H9 (cell line): ENCODE data around the gene SAFB. TPM values are rescaled to one million over a fixed set of nuclear protein-coding genes. Genes with fewer than 3 reads are reported as not detected.
"Not testable (repeated sequence)": the region's sequence is repeated elsewhere in the genome, so short reads cannot be mapped to it uniquely, and the experiment has no call there.

Experiments
- DNase-seq: peaks from one replicate; pipeline ENCODE4 v3.0.0-alpha.2; 2017
- H2AFZ ChIP-seq: one replicate; pipeline ENCODE4 v1.6.1; 2013; ENCODE audit warnings: mild to moderate bottlenecking, low read length, control low read depth, moderate library complexity
- H2AK5ac ChIP-seq: 2 replicates; pipeline ENCODE4 v1.6.1; 2013; ENCODE audit warnings: low read length, control low read depth, mixed read lengths; ENCODE audit not compliant: insufficient read length
- H2BK120ac ChIP-seq: one replicate; pipeline ENCODE4 v1.6.1; 2013; ENCODE audit warnings: low read depth, mild to moderate bottlenecking, low read length, control low read depth, inconsistent platforms; ENCODE audit not compliant: poor library complexity, severe bottlenecking
- H2BK12ac ChIP-seq: 2 replicates; pipeline ENCODE4 v1.6.1; 2013; ENCODE audit warnings: low read length, control low read depth, mixed read lengths, low read depth; ENCODE audit not compliant: insufficient read length
- H2BK15ac ChIP-seq: 2 replicates; pipeline ENCODE4 v1.6.1; 2013; ENCODE audit warnings: low read depth, low read length, control low read depth
- H2BK20ac ChIP-seq: one replicate; pipeline ENCODE4 v1.6.1; 2013; ENCODE audit warnings: low read depth, mild to moderate bottlenecking, low read length, control low read depth, inconsistent platforms; ENCODE audit not compliant: poor library complexity, severe bottlenecking
- H2BK5ac ChIP-seq: 2 replicates; pipeline ENCODE4 v1.6.1; 2013; ENCODE audit warnings: low read length, control low read depth, mixed read lengths; ENCODE audit not compliant: insufficient read length
- H3K14ac ChIP-seq: 2 replicates; pipeline ENCODE4 v1.6.1; 2013; ENCODE audit warnings: low read length, control low read depth; ENCODE audit not compliant: insufficient read depth
- H3K18ac ChIP-seq: 2 replicates; pipeline ENCODE4 v1.6.1; 2013; ENCODE audit warnings: low read depth, mild to moderate bottlenecking, mixed read lengths, low read length, control low read depth; ENCODE audit not compliant: insufficient read length
- H3K23ac ChIP-seq: 2 replicates; pipeline ENCODE4 v1.6.1; 2013; ENCODE audit warnings: low read length, control low read depth, mixed read lengths, low read depth; ENCODE audit not compliant: insufficient read length
- H3K23me2 ChIP-seq: 2 replicates; pipeline ENCODE4 v1.6.1; 2013; ENCODE audit warnings: low read depth, mild to moderate bottlenecking, mixed read lengths, low read length, control low read depth; ENCODE audit not compliant: insufficient read length, poor library complexity, severe bottlenecking
- H3K27ac ChIP-seq: 2 replicates; pipeline ENCODE4 v1.5.1; 2013; ENCODE audit warnings: low read length, control low read depth, mixed read lengths, low read depth; ENCODE audit not compliant: insufficient read length
- H3K27me3 ChIP-seq: 2 replicates; pipeline ENCODE4 v1.6.1; 2013; ENCODE audit warnings: low read length, control low read depth, inconsistent platforms; ENCODE audit not compliant: insufficient read depth
- H3K4ac ChIP-seq: 2 replicates; pipeline ENCODE4 v1.6.1; 2013; ENCODE audit warnings: low read depth, mild to moderate bottlenecking, control low read depth, inconsistent platforms, low read length, moderate library complexity
- H3K4me1 ChIP-seq: 2 replicates; pipeline ENCODE4 v1.6.1; 2013; ENCODE audit warnings: low read length, control low read depth, inconsistent platforms; ENCODE audit not compliant: insufficient read depth
- H3K4me2 ChIP-seq: 2 replicates; pipeline ENCODE4 v1.6.1; 2013; ENCODE audit warnings: low read length, control low read depth, mixed read lengths; ENCODE audit not compliant: insufficient read length, insufficient read depth
- H3K56ac ChIP-seq: 2 replicates; pipeline ENCODE4 v1.6.1; 2013; ENCODE audit warnings: low read depth, mild to moderate bottlenecking, mixed read lengths, low read length, control low read depth; ENCODE audit not compliant: insufficient read length
- H3K79me1 ChIP-seq: 2 replicates; pipeline ENCODE4 v1.6.1; 2013; ENCODE audit warnings: low read depth, mild to moderate bottlenecking, moderate library complexity, low read length, control low read depth, inconsistent platforms; ENCODE audit not compliant: insufficient read depth, poor library complexity, severe bottlenecking
- H3K79me2 ChIP-seq: 2 replicates; pipeline ENCODE4 v1.6.1; 2013; ENCODE audit warnings: low read length, control low read depth, inconsistent platforms; ENCODE audit not compliant: insufficient read depth
- H3K9ac ChIP-seq: 2 replicates; pipeline ENCODE4 v1.6.1; 2013; ENCODE audit warnings: low read length, control low read depth, mixed read lengths; ENCODE audit not compliant: insufficient read length; ENCODE audit errors: extremely low read depth
- H3K9me3 ChIP-seq: one replicate; pipeline ENCODE4 v1.6.1; 2013; ENCODE audit warnings: low read depth, low read length, inconsistent platforms; ENCODE audit not compliant: control insufficient read depth
- H3T11ph ChIP-seq: one replicate; pipeline ENCODE4 v1.6.1; 2013; ENCODE audit warnings: mild to moderate bottlenecking, low read length, control low read depth, inconsistent platforms
- H4K20me1 ChIP-seq: one replicate; pipeline ENCODE4 v1.6.1; 2013; ENCODE audit not compliant: control insufficient read depth, insufficient read length, insufficient read depth
- H4K5ac ChIP-seq: 2 replicates; pipeline ENCODE4 v1.6.1; 2013; ENCODE audit warnings: low read depth, mild to moderate bottlenecking, mixed read lengths, low read length, control low read depth; ENCODE audit not compliant: insufficient read length
- H4K8ac ChIP-seq: replicated peaks from 2 replicates; pipeline ENCODE4 v1.6.1; 2013; ENCODE audit warnings: low read length, control low read depth, mixed read lengths, low read depth; ENCODE audit not compliant: insufficient read length
- H4K91ac ChIP-seq: 2 replicates; pipeline ENCODE4 v1.6.1; 2013; ENCODE audit warnings: low read depth, mild to moderate bottlenecking, moderate library complexity, mixed read lengths, low read length, control low read depth; ENCODE audit not compliant: insufficient read length
- H3K27ac Mint-ChIP-seq, 3 experiments: 2 replicates in 2 of 3; 3 replicates in 1 of 3; pipeline ENCODE4 v1.8.0; 2020 to 2021; ENCODE audit warnings: mixed read lengths in 3 of 3, mild to moderate bottlenecking in 1 of 3, moderate library complexity in 1 of 3
- H3K27me3 Mint-ChIP-seq: 2 replicates; pipeline ENCODE4 v1.8.0; 2021; ENCODE audit warnings: low read depth, mild to moderate bottlenecking, moderate library complexity, mixed read lengths
- H3K36me3 Mint-ChIP-seq, 3 experiments: 2 replicates in 2 of 3; 3 replicates in 1 of 3; pipeline ENCODE4 v1.8.0; 2020 to 2021; ENCODE audit warnings: low read depth in 3 of 3, mixed read lengths in 3 of 3; ENCODE audit not compliant: insufficient read depth in 1 of 3
- H3K4me1 Mint-ChIP-seq, 2 experiments: 2 replicates each; pipeline ENCODE4 v1.8.0; 2020; ENCODE audit warnings: mixed read lengths in 2 of 2
- H3K4me3 Mint-ChIP-seq, 2 experiments: 2 replicates in 1 of 2; 3 replicates in 1 of 2; pipeline ENCODE4 v1.8.0; 2020 to 2021; ENCODE audit warnings: mild to moderate bottlenecking in 2 of 2, mixed read lengths in 2 of 2, moderate library complexity in 1 of 2
- H3K9me3 Mint-ChIP-seq, 2 experiments: 2 replicates in 1 of 2; 3 replicates in 1 of 2; pipeline ENCODE4 v1.8.0; 2020; ENCODE audit warnings: mild to moderate bottlenecking in 2 of 2, mixed read lengths in 2 of 2, moderate library complexity in 1 of 2
- WGBS: extraction: QIAGEN DNeasy Blood & Tissue Kit; methylation state at CpG from one replicate; pipeline ENCODE4 v1.1.7; 2013; ENCODE audit warnings: missing lambda C conversion rate, low lambda C conversion rate, mixed read lengths; ENCODE audit not compliant: insufficient read length; ENCODE audit errors: extremely low coverage; 5-methylcytosine and 5-hydroxymethylcytosine counted together
- total RNA-seq: library from RNA; stranded (reverse); gene quantifications from 2 replicates; pipeline ENCODE4 v1.2.1, GENCODE V29; 2021
- TF ChIP-seq, protein P1 (sequence below): fragments of 200-600 bp; sonication (generic); conservative IDR thresholded peaks from 3 replicates; pipeline ENCODE4 v1.8.0; 2021; ENCODE audit warnings: antibody characterized with exemption, mild to moderate bottlenecking

SAFB gene
- total RNA-seq, 1 experiment from 2014 or later, result 110 TPM

DNA sequence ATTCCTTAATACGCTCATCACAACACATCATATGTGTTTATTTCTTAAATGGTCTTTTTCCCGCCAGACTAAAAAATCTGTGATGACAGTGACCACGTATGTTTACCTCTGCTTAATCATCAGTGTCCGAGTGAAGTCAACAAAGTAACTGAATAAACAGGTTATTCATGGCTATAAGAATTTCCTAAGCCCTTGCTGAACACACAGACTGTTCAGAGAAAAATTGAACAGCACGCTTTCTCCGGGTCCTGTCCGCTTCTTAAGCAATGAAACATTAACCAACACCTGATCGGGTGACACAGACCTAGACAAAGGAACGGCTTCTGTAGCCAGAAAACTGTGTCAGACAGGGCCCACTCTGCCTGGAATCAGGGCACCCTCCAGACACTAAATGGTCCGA lies 14.6 kb upstream of the SAFB start:
- Histone ChIP-seq H2BK120ac (no peak overlapping the region), H3K14ac (no peak overlapping the region), H3K4me2 (no peak overlapping the region), H3K18ac (no peak overlapping the region), H3K79me1 (peaks cover 2% of the 10 kb centered on the region), H2AFZ (no peak overlapping the region), H4K20me1 (no peaks in the 10 kb centered on the region), H2BK5ac (no peak overlapping the region), H3K4me1 (no peaks in the 10 kb centered on the region), H3K27me3 (no peaks in the 10 kb centered on the region), H2AK5ac (no peak overlapping the region), H3K9ac (no peak overlapping the region), H3K4ac (no peak overlapping the region), H2BK20ac (no peak overlapping the region), H3T11ph (no peak overlapping the region), H3K23me2 (no peaks in the 10 kb centered on the region), H4K8ac (no peak overlapping the region), H3K56ac (no peak overlapping the region), H4K5ac (no peak overlapping the region), H4K91ac (no peak overlapping the region), H3K23ac (no peak overlapping the region), H3K27ac (no peak overlapping the region), H2BK15ac (no peak overlapping the region), H3K9me3 (no peaks in the 10 kb centered on the region), H2BK12ac (no peak overlapping the region), H3K79me2 (no peaks in the 10 kb centered on the region; the same call in 1 of the 2 replicates)
- no CpG with 5 or more reads among the region's 10 CpGs for WGBS
- no peak for DNase-seq
- no peak overlapping the region for H3K27ac Mint-ChIP-seq
- no peaks in the 10 kb centered on the region for H3K9me3 Mint-ChIP-seq
- TF ChIP-seq, protein P1, sequence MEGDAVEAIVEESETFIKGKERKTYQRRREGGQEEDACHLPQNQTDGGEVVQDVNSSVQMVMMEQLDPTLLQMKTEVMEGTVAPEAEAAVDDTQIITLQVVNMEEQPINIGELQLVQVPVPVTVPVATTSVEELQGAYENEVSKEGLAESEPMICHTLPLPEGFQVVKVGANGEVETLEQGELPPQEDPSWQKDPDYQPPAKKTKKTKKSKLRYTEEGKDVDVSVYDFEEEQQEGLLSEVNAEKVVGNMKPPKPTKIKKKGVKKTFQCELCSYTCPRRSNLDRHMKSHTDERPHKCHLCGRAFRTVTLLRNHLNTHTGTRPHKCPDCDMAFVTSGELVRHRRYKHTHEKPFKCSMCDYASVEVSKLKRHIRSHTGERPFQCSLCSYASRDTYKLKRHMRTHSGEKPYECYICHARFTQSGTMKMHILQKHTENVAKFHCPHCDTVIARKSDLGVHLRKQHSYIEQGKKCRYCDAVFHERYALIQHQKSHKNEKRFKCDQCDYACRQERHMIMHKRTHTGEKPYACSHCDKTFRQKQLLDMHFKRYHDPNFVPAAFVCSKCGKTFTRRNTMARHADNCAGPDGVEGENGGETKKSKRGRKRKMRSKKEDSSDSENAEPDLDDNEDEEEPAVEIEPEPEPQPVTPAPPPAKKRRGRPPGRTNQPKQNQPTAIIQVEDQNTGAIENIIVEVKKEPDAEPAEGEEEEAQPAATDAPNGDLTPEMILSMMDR, result no peak
- H3K4me1 Mint-ChIP-seq, result no peaks in the 10 kb centered on the region
- no peaks in the 10 kb centered on the region for H3K27me3 Mint-ChIP-seq
- no peak overlapping the region for H3K4me3 Mint-ChIP-seq
- H3K36me3 Mint-ChIP-seq, result peaks cover 45 to 90% (median 84%) of the 10 kb centered on the region in 3 experiments; a peak in 6 of 7 replicates

DNA sequence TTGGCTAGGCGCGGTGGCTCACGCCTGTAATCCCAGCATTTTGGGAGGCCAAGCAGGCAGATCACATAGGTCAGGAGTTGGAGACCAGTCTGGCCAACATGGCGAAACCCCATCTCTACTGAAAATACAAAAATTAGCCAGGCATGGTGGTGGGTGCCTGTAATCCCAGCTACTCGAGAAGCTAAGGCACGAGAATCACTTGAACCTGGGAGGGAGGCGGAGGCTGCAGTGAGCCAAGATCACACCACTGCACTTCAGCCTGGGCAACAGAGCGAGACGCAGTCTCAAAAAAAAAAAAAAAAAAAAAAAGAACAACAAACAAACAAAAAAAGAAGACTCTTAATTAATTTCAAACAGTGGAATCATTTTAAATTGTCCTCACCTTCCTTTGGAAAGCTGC lies 14.1 kb upstream of the SAFB start:
- H3K36me3 Mint-ChIP-seq, result peaks cover 47 to 90% (median 84%) of the 10 kb centered on the region in 3 experiments; a peak in 6 of 7 replicates
- not testable (repeated sequence) for H3K4me3 Mint-ChIP-seq, H3K79me2 ChIP-seq

More for the DNA sequence above, 14.1 kb upstream of the SAFB start:
- H4K20me1 ChIP-seq, H3K18ac ChIP-seq, H3K27me3 ChIP-seq, H2BK12ac ChIP-seq, H4K91ac ChIP-seq, H3K9ac ChIP-seq, H3K27me3 Mint-ChIP-seq, H3K79me1 ChIP-seq, H3K23ac ChIP-seq, H3T11ph ChIP-seq, H3K27ac Mint-ChIP-seq, H3K14ac ChIP-seq, H4K8ac ChIP-seq, H3K9me3 Mint-ChIP-seq, H3K4me2 ChIP-seq, H4K5ac ChIP-seq, H3K9me3 ChIP-seq, DNase-seq, H3K4ac ChIP-seq, H2BK15ac ChIP-seq, H2BK20ac ChIP-seq, H2BK5ac ChIP-seq, H3K27ac ChIP-seq, H3K56ac ChIP-seq, H3K4me1 ChIP-seq, H3K23me2 ChIP-seq, H2AK5ac ChIP-seq, H2BK120ac ChIP-seq, H2AFZ ChIP-seq, H3K4me1 Mint-ChIP-seq: not testable (repeated sequence)
- WGBS, result no CpG with 5 or more reads among the region's 9 CpGs
